ENCODE data around the gene PHPT1. TPM values are rescaled to one million over a fixed set of nuclear protein-coding genes. Genes with fewer than 3 reads are reported as not detected.
A peak's percentile ranks its signal among the peaks of the same experiment; 100 is the strongest.

PHPT1 gene
- total RNA-seq, 4 donors from 2014 or later = 43.4 to 84.1 (median 53.9) TPM

DNA sequence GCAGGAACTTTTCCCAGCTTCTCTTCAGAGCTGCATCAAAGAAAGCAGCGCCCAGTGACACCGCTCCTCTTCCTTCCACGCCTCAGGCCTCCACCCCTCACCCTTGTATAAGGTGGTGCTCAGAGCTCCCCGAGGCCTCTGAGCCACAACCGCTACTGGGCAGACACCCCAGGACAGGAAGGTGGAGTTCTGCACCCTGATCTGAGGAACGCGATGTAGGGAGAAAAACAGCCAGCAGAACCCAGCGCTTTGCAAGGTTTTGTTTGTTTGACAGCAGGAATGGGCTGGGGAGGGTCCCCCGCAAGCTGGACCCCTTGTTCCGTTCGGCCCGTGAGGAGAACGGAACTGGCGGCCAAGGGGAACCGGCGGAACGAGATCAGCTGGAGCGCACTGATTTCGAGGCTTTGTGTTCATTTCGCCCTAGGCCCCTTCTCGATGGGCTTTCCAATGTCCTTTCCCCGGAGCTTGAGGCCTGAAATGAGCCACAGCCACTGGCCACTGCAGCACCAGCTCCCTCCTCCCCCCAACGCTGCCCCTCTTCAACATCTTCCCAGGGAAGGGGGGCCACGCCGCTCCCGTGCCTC, 12.8 kb downstream of the PHPT1 start:
- intact Hi-C loops (cut with DNase I) = no loop called here

GRCh38 chr9:136862849-136863622, 13.8 kb downstream of the PHPT1 start:
- WGBS = 90% methylated on average over 24 of the region's 31 CpGs
- Histone ChIP-seq H3K9me3 (no peaks in the 10 kb centered on the region), H3K27ac (replicated peaks in 1 of 4) (no peak overlapping the region), H3K4me1 (peaks cover 34 to 55% (median 43%) of the 10 kb centered on the region in 4 donors), H3K36me3 (peaks cover 26 to 42% (median 36%) of the 10 kb centered on the region in 4 donors), H3K27me3 (no peaks in the 10 kb centered on the region), H3K4me3 (no peak overlapping the region)
- DNase-seq (ENCODE audit: extremely low spot score) = no peak
- intact Hi-C loops (cut with DNase I) = no loop called here
- TF ChIP-seq CTCF (IDR thresholded peaks at IDR 0.05) (no peak), POLR2A (IDR thresholded peaks at IDR 0.05; ENCODE audit: low read depth) (no peak), POLR2AphosphoS5 (IDR thresholded peaks at IDR 0.05) (no peak), EP300 (IDR thresholded peaks at IDR 0.05) (no peak)

More for the DNA sequence above, 12.8 kb downstream of the PHPT1 start:
- peaks cover 26 to 42% (median 36%) of the 10 kb centered on the region in 4 donors for H3K36me3 ChIP-seq
- H3K4me3 ChIP-seq = no peak overlapping the region
- WGBS = 87% methylated on average over 26 of the region's 26 CpGs
- no peak for TF ChIP-seq CTCF (IDR thresholded peaks at IDR 0.05)
- no peak for TF ChIP-seq POLR2AphosphoS5 (IDR thresholded peaks at IDR 0.05)
- TF ChIP-seq POLR2A (IDR thresholded peaks at IDR 0.05; ENCODE audit: low read depth) = no peak
- TF ChIP-seq EP300 (IDR thresholded peaks at IDR 0.05) = no peak
- H3K27ac ChIP-seq (replicated peaks in 1 of 4) = no peak overlapping the region
- peaks cover 31 to 53% (median 40%) of the 10 kb centered on the region in 4 donors for H3K4me1 ChIP-seq
- H3K9me3 ChIP-seq = no peaks in the 10 kb centered on the region
- H3K27me3 ChIP-seq = no peaks in the 10 kb centered on the region
- no peak for DNase-seq (ENCODE audit: extremely low spot score)

GRCh38 chr9:136863623-136864273, 14.5 kb downstream of the PHPT1 start:
- TF ChIP-seq POLR2A (IDR thresholded peaks at IDR 0.05; ENCODE audit: low read depth) (no peak), EP300 (IDR thresholded peaks at IDR 0.05) (no peak), POLR2AphosphoS5 (IDR thresholded peaks at IDR 0.05) (no peak), CTCF (IDR thresholded peaks at IDR 0.05) (no peak)
- Histone ChIP-seq H3K9me3 (no peaks in the 10 kb centered on the region), H3K4me1 (peaks cover 33 to 50% (median 38%) of the 10 kb centered on the region in 4 donors), H3K4me3 (no peak overlapping the region), H3K36me3 (peaks cover 26 to 37% (median 36%) of the 10 kb centered on the region in 4 donors), H3K27me3 (no peaks in the 10 kb centered on the region), H3K27ac (replicated peaks in 1 of 4) (no peak overlapping the region)
- intact Hi-C loops (cut with DNase I) = no loop called here
- DNase-seq (ENCODE audit: extremely low spot score) = no peak
- WGBS = 85% methylated on average over 12 of the region's 12 CpGs

DNA sequence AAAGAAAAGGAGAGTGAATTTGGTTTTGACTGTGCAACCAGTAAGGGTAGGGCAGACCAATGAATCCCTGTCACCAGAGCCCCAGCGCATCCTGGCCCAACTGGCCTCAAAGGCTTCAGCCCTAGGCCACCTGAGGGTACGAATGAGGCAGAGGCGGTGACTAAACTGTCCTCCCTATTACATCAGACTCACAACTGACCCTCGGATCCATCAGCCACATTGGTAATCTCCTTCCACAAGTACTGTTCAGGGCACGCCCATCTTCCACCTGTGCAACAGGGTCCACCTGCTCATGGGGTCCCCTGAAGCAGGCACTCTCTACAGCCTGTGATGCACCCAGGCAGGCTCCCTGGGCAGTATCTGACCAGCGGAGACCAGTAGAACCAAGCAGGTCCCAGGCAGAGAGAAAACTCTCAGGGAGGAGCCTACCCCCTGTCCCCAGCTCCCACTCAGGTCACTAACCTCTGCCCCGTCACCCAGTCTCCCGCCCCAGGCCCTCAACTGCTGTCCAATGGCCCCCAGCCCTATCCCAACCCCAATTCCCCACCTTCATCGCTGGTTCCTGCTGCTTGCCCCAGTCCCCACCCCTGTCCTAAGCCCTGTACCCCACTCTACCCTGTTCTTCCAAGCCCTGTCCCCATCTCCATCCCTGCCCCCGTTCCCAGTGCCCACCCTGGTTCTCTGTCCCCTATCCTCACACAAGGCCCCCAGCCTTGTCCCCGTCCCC, 16.0 kb downstream of the PHPT1 start:
- peak overlapping the region; percentile 84 to 95 (median 92) for H3K27ac ChIP-seq (replicated peaks in 1 of 4)
- H3K9me3 ChIP-seq = no peaks in the 10 kb centered on the region
- H3K4me3 ChIP-seq = peak overlapping the region; percentile 87 to 99 (median 94)
- WGBS = 67% methylated on average over 11 of the region's 11 CpGs
- TF ChIP-seq EP300 (IDR thresholded peaks at IDR 0.05) = no peak
- no peak for TF ChIP-seq POLR2A (IDR thresholded peaks at IDR 0.05; ENCODE audit: low read depth)
- no peak for TF ChIP-seq POLR2AphosphoS5 (IDR thresholded peaks at IDR 0.05)
- TF ChIP-seq CTCF (IDR thresholded peaks at IDR 0.05) = no peak
- no peak for DNase-seq (ENCODE audit: extremely low spot score)
- intact Hi-C loops (cut with DNase I) = no loop called here
- H3K4me1 ChIP-seq = peaks cover 24 to 37% (median 27%) of the 10 kb centered on the region in 4 donors
- no peaks in the 10 kb centered on the region for H3K27me3 ChIP-seq
- peaks cover 26 to 37% (median 36%) of the 10 kb centered on the region in 4 donors for H3K36me3 ChIP-seq
